SU-DHL-6 (cell line): Measurements from ENCODE around the gene IFITM1.
"Not testable (repeated sequence)": the region's sequence is repeated elsewhere in the genome, so short reads cannot be mapped to it uniquely, and the experiment has no call there.

Experiments
- H2AFZ ChIP-seq: fragments of 200-600 bp; sonication (generic); 2 replicates; pipeline ENCODE4 v1.6.1; 2014; ENCODE audit warnings: low read depth, mild to moderate bottlenecking, moderate library complexity, mixed read lengths, antibody characterized with exemption, low read length; ENCODE audit not compliant: severe bottlenecking
- H3F3A ChIP-seq: fragments of 200-600 bp; shearing (Covaris generic); 2 replicates; pipeline ENCODE4 v1.6.0; 2016; ENCODE audit warnings: antibody characterized with exemption, mild to moderate bottlenecking; ENCODE audit not compliant: insufficient read depth
- H3K27ac ChIP-seq: fragments of 200-600 bp; sonication (generic); 2 replicates; pipeline ENCODE4 v1.5.1; 2016; ENCODE audit warnings: low read depth, mild to moderate bottlenecking, low read length, moderate library complexity, mixed read lengths
- H3K27me3 ChIP-seq: fragments of 200-600 bp; sonication (generic), shearing (Covaris generic); 2 replicates; pipeline ENCODE4 v1.6.0; 2014; ENCODE audit warnings: mild to moderate bottlenecking, low read length
- H3K36me3 ChIP-seq: fragments of 200-600 bp; sonication (generic); 2 replicates; pipeline ENCODE4 v1.6.1; 2014; ENCODE audit warnings: mild to moderate bottlenecking, low read length, mixed read lengths
- H3K4me2 ChIP-seq: fragments of 300-600, 200-600 bp; shearing (Covaris generic), sonication (generic); 2 replicates; pipeline ENCODE4 v1.6.0; 2014; ENCODE audit warnings: low read length, low read depth, mild to moderate bottlenecking; ENCODE audit not compliant: poor library complexity, severe bottlenecking
- H3K4me3 ChIP-seq: fragments of 200-600 bp; sonication (generic); 2 replicates; pipeline ENCODE4 v1.5.1; 2014; ENCODE audit warnings: antibody characterized with exemption, low read length, mild to moderate bottlenecking, mixed read lengths; ENCODE audit not compliant: insufficient read depth, poor library complexity, severe bottlenecking
- H3K79me2 ChIP-seq: fragments of 200-600 bp; sonication (generic); 2 replicates; pipeline ENCODE4 v1.6.1; 2014; ENCODE audit warnings: mild to moderate bottlenecking, low read length, moderate library complexity; ENCODE audit not compliant: insufficient read depth
- H3K9ac ChIP-seq: fragments of 200-600 bp; sonication (generic); 2 replicates; pipeline ENCODE4 v1.7.0; 2014; ENCODE audit warnings: mild to moderate bottlenecking, low read length
- H3K9me2 ChIP-seq: fragments of 200-600 bp; sonication (generic); replicated peaks from 2 replicates; pipeline ENCODE4 v1.6.1; 2014; ENCODE audit warnings: low read length; ENCODE audit not compliant: insufficient read depth
- H3K9me3 ChIP-seq: fragments of 200-600 bp; sonication (generic); 2 replicates; pipeline ENCODE4 v1.6.1; 2014; ENCODE audit warnings: low read length, mixed read lengths; ENCODE audit not compliant: insufficient read depth
- H4K20me1 ChIP-seq: fragments of 200-600 bp; sonication (generic); 2 replicates; pipeline ENCODE4 v1.6.1; 2014; ENCODE audit warnings: low read depth, mild to moderate bottlenecking, antibody characterized with exemption, low read length, moderate library complexity, mixed read lengths
- EZH2phosphoT487 ChIP-seq: fragments of 200-600 bp; sonication (generic), shearing (Covaris generic); conservative IDR thresholded peaks from 2 replicates; pipeline ENCODE4 v1.6.1; 2018; ENCODE audit warnings: mild to moderate bottlenecking, antibody characterized with exemption, low read length, moderate library complexity, mixed read lengths
- TF ChIP-seq, protein P1 (sequence below): fragments of 200-600 bp; sonication (generic); IDR thresholded peaks from one replicate; pipeline ENCODE4 v1.5.1; 2017; ENCODE audit warnings: antibody characterized with exemption, mild to moderate bottlenecking, low read length, moderate library complexity; ENCODE audit not compliant: insufficient read depth, poor library complexity, severe bottlenecking

IFITM1 gene

DNA sequence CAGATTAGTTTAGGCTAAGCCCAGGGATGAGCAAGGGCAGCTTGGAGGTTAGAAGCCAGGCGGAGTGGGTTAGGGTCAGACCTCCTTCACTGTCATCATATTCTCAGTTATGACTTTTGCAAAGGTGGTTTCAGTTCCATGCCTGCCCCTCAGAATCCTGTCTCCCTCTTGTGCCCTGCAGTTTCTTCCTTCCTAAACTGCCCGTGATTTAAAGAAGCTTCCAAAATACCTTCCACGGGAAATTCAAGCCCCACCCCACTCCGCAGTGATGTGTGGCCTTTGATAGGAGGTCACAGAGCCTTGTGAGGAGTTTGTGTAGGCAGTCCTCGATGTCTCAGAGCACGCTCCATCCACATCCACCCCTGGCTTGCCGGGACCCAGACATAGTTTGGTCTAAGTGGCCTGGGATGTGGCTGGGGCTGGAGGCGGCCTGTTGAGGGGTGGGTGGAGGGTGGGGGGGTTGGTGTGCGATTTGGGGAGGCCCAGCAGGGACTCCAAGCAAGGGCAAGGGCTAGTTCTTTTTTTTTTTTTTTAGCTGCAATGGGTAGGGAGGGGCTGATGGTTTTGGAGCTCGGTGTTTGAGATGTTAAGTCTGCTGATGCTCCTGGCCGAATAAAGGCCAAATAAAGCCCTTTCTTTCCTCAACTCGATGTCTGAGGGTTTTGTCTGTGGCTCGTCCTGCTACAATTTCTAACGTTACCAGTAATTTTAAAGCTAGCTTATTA is 1.6 kb upstream of the IFITM1 start:
- H3K27ac ChIP-seq, result no peak overlapping the region
- no peaks in the 10 kb centered on the region for H3K9me2 ChIP-seq
- H3K9me3 ChIP-seq, result no peaks in the 10 kb centered on the region
- H3K4me2 ChIP-seq, result no peak overlapping the region
- H3K4me3 ChIP-seq, result no peak overlapping the region
- H3K9ac ChIP-seq, result no peak overlapping the region
- H4K20me1 ChIP-seq, result no peaks in the 10 kb centered on the region
- no peak overlapping the region for H2AFZ ChIP-seq
- TF ChIP-seq, protein P1, sequence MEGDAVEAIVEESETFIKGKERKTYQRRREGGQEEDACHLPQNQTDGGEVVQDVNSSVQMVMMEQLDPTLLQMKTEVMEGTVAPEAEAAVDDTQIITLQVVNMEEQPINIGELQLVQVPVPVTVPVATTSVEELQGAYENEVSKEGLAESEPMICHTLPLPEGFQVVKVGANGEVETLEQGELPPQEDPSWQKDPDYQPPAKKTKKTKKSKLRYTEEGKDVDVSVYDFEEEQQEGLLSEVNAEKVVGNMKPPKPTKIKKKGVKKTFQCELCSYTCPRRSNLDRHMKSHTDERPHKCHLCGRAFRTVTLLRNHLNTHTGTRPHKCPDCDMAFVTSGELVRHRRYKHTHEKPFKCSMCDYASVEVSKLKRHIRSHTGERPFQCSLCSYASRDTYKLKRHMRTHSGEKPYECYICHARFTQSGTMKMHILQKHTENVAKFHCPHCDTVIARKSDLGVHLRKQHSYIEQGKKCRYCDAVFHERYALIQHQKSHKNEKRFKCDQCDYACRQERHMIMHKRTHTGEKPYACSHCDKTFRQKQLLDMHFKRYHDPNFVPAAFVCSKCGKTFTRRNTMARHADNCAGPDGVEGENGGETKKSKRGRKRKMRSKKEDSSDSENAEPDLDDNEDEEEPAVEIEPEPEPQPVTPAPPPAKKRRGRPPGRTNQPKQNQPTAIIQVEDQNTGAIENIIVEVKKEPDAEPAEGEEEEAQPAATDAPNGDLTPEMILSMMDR, result no peak
- no peak for TF ChIP-seq EZH2phosphoT487
- H3K27me3 ChIP-seq, result no peaks in the 10 kb centered on the region
- H3K36me3 ChIP-seq, result no peaks in the 10 kb centered on the region
- H3K79me2 ChIP-seq, result no peaks in the 10 kb centered on the region
- H3F3A ChIP-seq, result no peaks in the 10 kb centered on the region

DNA sequence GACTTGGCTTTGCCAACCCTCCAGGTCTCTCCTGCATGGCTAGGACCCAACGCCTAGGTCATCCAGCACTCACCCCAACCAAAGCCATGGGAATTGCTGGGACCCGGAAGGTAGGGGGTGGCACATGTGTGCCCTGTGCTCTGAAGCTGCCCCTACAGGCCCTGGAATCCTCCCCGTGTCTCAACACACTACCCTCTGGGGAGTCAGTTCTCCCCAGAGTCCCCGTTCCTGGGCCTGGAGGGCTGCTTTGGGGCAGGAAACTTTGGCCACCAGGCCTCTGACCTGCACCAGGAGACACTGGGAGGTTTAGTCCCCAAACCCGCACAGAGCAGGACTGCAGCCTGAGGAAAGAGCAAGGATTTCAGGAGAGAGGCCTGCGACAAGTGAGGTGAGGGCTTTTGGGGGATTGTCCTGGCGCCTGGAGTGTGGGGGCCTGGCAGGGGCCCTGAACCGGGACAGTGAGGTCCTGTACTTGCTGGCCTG is 495 bp upstream of the IFITM1 start:
- Histone ChIP-seq H4K20me1 (no peaks in the 10 kb centered on the region), H3K9me2 (no peaks in the 10 kb centered on the region), H3K79me2 (no peaks in the 10 kb centered on the region), H3K9me3 (no peaks in the 10 kb centered on the region), H3K4me3 (no peak overlapping the region), H3K27ac (no peak overlapping the region), H3K9ac (no peak overlapping the region), H3K36me3 (no peaks in the 10 kb centered on the region), H2AFZ (no peak overlapping the region), H3K27me3 (no peaks in the 10 kb centered on the region), H3F3A (no peaks in the 10 kb centered on the region), H3K4me2 (no peak overlapping the region)
- TF ChIP-seq EZH2phosphoT487, result no peak
- TF ChIP-seq, protein P1, result no peak

DNA sequence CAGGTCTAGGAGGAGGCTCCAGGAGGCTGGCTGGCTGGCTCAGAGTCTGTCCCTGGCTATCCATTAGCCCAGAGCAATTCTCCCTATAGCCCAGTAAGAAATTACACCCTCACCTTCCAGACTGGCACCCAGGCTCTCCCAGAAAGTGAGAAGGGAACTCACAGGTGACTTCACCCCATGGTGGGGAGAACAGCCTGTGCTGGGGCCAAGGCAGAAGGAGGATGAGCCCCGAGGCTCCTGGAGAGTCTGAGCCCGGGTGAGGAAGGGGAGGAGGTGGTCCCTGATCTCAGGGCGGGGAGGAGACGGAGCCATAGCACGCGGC is 675 bp downstream of the IFITM1 start:
- not testable (repeated sequence) for H3K4me3 ChIP-seq, H3K9me3 ChIP-seq, H3K9ac ChIP-seq, H2AFZ ChIP-seq, H3K4me2 ChIP-seq, H3F3A ChIP-seq, H3K9me2 ChIP-seq, H3K27ac ChIP-seq, H4K20me1 ChIP-seq, H3K79me2 ChIP-seq, H3K36me3 ChIP-seq, H3K27me3 ChIP-seq

DNA sequence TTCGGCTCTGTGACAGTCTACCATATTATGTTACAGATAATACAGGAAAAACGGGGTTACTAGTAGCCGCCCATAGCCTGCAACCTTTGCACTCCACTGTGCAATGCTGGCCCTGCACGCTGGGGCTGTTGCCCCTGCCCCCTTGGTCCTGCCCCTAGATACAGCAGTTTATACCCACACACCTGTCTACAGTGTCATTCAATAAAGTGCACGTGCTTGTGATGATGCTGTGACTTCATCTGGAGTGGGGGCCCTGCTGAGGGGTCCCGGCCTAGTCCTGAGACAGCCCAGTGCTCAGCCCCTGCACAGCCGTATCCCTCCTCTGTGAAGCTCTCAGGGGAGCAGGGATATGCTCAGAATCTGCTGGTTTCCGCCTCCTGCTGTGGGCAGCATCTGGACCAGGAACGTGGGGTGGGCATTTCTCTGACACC is 1.2 kb downstream of the IFITM1 start:
- Histone ChIP-seq H3K79me2 (no peaks in the 10 kb centered on the region), H4K20me1 (no peaks in the 10 kb centered on the region), H3K9ac (no peak overlapping the region), H3K36me3 (no peaks in the 10 kb centered on the region), H3K27ac (no peak overlapping the region), H3K9me2 (no peaks in the 10 kb centered on the region), H3K4me2 (no peak overlapping the region), H3K4me3 (no peak overlapping the region), H3F3A (no peaks in the 10 kb centered on the region), H3K9me3 (no peaks in the 10 kb centered on the region), H3K27me3 (no peaks in the 10 kb centered on the region), H2AFZ (no peak overlapping the region)
- no peak for TF ChIP-seq EZH2phosphoT487
- TF ChIP-seq, protein P1, result no peak
